CD4-positive, alpha-beta T cell treated with Interleukin-4 for 4 hours (primary cell): ENCODE results near the gene HAL.
"Not testable (repeated sequence)": the region's sequence is repeated elsewhere in the genome, so short reads cannot be mapped to it uniquely, and the experiment has no call there.

Source experiments
- DNase-seq: peaks from one replicate; pipeline ENCODE4 v3.0.0-alpha.2; 2020

The HAL gene

DNA sequence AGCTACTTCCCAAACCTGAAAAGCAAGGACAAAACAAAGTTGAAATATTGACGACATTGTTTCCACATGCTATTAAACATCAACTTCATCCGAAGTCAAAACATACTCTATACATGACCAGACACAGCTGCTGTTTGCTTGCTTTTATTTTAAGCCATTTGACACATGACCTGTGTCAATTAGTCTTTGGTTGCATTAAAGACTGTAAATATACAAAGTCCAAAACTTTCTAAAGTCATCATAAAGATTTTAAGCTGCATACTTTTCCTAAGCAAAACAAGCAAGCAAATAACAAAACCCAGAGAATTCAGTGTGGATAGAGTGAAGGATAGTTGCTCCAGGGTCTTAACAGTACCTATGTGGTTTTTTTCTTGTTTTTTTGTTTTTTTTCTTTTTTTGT, 21.8 kb downstream of the HAL start:
- DNase-seq: no peak

DNA sequence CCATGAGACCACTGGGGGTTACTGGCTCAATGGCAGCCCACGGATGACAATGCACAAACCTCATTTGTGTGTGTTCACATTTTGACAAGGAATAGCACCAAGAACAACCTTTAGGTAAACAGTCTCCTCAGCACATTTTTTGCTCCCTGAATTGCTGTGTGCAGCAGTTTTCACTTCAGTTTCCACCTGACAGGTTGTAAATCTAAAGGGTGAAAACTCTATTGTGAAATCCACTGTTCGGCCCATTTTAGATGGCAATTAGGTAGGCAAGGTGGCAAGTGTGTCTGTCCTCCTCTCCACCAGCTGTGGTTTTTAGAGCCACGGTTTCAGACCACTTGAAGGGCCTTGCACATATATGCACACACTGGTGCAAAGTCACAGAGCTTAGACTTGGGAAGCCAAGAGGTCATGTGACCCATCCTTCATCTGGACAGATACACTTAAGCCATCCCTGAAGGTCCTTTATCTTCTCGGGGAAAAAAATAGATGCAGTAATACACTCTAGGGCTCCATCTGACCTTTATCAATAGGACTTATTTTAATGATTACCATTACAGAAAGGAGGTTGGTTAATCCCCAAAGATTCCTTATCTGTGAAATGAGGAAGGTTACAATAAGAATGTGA, 23.2 kb downstream of the HAL start:
- no peak for DNase-seq

DNA sequence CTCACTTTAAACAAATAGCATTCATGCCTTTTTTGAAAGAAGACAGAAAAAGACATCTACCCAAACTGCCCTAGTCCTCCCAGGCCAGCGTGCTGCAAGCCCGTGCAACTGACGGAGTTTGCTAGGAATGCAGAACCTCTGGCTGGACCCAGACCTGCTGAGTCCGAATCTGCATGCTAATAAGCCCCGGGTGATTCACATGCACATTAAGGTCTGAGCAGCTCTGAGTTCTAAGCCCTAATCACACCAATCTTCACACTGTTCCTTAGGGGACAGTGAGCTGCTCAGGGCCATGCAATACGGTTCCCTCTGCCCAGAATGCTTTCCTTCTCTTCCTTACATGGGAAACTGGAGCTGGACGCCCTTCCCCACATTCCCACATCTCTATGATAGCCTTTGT, 25.2 kb downstream of the HAL start:
- no peak for DNase-seq

DNA sequence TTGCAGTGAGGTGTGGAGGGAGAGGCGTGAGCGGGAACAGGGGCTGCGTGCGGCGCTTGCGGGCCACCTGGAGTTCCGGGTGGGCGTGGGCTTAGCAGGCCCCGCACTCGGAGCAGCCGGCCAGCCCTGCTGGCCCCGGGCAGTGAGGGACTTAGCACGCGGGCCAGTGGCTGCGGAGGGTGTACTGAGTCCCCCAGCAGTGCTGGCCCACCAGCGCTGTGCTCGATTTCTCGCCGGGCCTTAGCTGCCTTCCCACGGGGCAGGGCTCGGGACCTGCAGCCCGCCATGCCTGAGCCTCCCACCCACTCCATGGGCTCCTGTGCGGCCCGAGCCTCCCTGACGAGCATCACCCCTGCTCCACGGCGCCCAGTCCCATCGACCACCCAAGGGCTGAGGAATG, 27.0 kb downstream of the HAL start:
- not testable (repeated sequence) for DNase-seq

DNA sequence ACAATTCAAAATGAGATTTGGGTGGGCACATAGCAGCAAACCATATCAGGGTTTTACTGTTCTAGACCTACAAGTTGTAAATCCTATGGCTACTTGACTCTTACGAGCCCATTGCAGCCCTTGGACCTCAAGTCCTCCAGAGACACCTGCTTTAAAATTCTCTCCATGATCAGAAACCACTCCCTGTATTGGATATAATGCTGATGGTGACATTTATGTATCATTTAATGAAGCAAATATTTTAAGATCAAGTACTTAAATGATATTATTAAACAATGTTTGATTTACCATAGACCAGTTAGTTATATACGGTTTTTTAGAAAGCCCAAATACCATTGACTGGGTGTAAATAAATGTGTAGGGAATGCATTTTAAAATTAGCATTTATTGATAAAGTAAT, 28.8 kb downstream of the HAL start:
- DNase-seq: no peak

DNA sequence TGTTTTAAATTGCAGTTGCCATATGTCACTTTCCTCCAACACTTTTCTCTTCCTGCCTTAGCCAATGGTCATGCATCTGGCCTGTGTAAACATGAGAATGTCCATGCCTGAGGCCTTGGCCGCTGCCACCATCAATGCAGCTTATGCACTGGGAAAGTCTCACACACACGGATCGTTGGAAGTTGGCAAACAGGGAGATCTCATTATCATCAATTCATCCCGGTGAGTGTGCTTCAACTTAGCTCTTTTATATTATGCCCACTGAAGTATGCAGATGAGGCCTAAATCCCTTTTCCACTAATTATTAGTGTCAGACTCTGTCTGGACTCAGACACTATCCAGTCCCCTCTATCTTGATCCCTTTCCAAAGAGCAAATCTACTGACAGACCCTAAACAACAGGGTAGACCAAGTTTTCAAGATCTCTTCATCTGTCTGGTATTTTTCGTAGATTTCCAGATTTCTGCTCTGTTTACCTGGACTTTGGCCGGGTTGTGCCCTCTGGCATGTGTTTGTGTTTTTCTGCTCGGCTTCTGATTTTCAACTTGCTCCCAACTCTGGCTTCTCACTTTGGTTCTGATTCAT, 29.8 kb downstream of the HAL start:
- DNase-seq: no peak

DNA sequence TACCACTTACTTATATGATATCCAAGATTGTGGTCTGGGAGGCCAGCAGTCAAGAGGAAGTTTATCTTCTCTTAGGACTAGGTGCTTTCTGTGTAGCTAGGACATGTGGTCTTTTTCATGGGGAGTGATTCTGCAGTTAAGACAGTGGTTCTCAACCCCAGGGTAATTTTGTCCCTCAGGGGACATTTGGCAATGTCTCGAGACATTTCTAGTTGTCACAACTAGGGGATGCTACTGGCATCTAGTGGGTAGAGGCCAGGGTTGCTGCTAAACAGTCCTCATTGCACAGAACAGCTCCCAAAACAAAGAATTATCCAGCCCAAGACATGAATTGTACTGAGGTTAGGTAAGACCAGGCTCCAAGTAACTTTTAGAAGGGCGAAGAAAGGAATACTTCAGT, 33.0 kb downstream of the HAL start:
- no peak for DNase-seq

DNA sequence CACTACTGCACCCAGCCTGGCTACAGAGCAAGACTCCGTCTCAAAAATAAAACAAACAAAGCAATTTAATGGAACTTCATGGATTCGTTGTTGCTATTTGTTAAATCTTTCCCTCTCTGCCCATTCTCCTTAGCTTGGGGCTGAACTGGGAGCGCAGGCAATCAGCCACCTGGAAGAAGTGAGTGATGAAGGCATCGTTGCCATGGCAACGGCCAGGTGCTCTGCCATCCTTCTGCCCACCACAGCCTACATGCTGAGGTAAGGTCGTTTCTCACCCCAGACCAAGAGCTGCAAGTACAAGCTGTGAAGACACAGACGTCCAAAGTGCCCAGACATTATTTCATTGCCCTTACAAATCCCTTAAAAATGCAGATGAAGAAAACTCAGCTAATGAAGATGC, 33.9 kb downstream of the HAL start:
- no peak for DNase-seq

DNA sequence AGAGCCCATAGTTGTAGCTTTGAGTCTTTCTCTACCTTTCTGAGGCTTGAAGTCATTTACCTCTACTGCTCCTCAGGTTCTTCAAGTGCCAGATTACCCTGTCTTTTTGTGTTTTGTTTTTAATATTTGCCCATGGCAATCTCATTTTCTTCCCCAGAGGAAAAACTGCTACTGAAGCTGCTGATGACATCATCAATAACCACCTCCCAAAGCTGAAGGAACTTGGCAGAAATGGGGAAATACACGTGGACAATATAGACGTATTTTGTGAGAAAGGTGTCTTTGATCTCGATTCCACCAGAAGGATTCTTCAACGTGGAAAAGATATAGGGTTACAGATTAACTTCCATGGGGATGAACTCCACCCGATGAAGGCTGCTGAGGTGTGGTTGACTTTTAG, 35.9 kb downstream of the HAL start:
- no peak for DNase-seq

DNA sequence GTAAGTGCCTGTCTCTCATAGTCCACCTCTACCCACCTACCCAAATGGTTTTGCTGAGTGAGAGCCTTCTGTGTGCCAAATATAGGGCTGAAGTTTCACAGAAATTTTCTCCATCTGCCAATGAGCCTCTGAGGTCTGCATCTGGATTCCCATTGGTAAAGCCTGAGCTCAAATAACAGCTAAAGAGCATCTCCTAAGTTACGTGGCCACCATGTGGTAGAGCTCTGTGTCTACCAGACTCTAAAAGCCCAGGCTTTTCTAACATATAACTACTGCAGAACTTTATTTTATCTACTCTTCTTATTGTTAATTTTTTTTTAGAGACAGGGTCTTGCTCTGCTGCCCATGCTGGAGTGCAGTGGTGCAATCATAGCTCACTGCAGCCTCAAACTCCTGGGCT, 37.0 kb downstream of the HAL start:
- no peak for DNase-seq

DNA sequence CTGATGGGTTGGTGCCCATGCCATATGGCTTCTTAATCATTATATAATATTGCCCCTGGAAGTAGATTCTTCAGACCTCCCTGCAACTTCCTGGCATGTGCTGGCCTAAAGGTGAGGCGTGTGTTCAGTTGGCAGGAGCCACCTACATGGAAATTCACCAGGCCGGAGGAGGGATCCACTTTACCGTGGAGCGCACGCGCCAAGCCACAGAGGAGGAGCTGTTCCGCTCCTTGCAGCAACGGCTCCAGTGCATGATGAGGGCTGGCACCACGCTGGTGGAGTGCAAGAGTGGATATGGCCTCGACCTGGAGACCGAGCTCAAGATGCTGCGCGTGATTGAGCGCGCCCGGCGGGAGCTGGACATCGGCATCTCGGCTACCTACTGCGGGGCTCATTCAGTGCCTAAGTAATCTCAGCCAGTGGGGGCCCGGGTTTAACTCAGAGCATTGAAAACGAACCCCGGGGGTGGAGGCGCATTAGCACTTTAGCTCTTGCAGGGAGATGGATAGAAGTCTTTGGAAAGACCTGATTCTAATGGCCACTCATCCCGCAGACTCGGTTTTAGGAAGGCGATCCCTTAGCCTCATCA, 39.5 kb downstream of the HAL start:
- no peak for DNase-seq

DNA sequence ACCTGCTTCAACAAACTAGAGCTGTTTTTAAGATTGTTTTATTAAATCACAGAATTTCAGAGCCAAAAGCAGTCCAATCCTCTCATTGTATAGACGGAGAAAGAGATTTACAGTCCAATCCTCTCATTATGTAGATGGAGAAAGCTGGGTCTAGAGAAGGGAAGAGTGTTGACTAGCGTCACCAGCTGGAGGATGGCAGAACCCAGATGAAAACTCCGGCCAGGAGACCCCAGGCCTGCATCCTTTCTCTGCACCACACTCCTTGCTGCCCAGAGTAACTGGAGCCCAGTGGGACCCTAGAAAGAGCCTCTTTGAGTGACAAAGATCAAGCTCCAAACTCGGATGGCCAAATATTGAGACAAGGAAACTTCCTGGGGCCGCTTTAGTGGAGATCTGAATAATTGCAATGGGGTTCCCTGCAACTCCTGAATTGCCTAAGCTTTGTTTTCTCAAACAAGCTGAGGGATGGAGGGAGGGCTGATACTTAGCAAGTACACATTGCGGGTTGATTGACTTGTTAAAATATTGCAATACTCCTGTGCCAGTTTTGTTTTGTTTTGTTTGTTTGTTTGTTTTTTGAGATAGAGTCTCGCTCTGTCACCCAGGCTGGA, 40.5 kb downstream of the HAL start:
- no peak for DNase-seq

DNA sequence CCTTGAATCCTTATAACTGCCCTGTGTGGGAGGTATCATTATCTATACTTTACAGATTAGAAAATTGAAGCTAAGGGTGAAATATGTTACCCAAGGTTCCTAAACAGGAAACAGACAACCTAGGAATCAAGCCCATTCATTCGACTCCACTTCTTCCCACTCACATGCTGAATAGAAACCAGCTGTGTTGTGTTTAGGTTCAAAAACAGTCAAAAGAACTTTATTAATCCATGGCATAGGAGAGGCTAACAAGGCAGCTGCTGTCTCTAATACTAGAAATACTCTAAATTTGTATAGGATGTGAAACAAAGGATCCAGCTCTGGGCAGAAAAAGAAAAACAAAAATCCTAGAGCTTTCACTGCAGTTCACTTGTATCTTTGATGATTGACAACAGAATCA, 43.1 kb downstream of the HAL start:
- no peak for DNase-seq

DNA sequence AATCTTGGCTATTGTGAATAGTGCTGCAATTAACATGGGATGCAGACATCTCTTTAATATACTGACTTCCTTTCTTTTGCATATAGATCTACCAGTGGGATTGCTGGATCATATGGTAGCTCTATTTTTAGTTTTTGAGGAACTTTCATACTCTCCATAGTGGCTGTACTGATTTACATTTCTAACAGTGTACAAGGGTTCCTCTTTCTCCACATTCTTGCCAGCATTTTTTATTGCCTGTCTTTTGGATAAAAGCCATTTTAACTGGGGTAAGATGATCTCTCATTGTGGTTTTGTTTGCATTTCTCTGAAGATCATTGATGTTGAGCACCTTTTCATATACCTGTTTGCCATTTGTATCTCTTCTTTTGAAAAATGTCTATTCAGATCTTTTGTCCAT, 44.6 kb downstream of the HAL start:
- no peak for DNase-seq

DNA sequence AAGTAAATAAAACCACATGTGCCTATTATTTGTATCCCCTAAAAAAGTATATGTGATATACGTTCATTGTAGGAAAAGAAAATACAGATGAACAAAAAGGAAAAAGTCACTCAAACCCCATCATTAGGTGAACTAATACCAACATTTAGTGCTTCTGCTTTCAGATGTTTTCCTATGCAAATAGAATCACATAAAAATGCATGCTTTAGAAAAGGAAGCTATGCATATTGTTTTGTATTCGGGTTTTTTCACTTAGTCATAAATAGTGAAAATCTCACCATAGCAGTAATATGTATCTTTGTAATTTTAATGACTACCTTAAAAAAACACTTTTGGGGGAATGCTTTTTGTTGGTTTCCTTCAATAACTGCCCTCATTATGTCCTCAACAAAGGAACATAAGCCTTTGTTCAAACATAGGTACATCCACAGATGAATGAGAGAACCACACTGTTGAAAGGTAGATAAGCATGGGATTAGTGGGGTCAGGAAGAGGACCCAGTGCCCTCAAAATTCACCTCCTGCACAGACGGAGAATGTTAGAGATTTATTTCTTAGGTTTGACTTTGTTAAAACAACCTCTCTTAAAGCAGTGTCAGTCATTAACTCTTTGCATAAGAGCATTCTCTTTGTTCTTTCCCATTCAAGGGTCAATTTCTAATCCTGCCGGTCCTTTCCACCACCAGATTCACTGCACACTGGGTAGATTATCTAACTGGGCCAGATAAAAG, 46.5 kb downstream of the HAL start:
- DNase-seq: no peak

DNA sequence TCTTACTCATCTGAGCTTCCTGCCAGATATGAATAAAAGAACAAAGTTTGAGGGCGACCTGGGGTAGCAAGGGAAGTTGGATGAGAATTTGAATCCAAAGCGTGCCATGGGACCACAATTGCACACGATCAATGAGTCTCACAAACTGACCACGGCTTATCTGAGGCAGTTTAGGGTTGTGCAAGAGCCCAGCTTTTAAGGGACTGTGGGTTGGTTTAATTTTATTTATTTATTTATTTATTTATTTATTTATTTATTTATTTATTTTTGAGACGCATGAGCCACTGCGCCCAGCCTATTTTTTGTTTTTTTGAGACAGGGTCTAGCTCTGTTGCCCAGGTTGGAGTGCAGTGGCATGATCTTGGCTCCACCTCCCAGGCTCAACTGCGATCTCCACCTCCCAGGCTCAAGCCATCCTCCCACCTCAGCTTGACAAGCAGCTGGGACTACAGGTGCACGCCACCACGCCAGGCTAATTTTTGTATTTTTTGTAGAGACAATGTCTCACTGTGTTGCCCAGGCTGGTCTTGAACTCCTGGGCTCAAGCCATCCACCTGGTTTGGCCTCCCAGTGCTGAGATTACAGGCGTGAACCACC, 51.9 kb downstream of the HAL start:
- no peak for DNase-seq

DNA sequence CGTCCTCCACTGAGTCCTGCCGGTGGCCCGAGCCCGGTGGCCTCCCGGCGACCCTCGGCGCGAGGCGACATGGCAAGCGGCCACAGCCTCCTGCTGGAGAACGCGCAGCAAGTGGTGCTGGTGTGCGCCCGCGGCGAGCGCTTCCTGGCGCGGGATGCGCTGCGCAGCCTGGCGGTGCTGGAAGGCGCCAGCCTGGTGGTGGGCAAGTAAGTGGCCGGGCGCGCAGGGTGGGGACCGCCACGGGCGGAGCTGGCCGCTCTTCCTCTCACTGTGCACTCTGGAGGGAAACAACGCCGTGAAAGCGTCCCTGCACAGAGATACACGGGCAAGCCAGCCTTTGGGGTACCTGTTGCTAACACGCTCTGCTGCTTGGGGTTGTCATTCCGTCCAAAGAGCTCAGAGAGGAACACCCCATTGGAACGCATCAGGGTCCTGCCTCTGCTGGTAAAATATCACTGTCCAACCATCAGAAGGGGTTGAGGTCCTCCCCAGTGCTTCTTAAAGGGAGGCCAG, 52.8 kb downstream of the HAL start, which contains the start of gene AMDHD1:
Gene AMDHD1 (plus strand): TSS at position 2 of the 513 bp plus-strand sequence. CDS start 68 bp downstream, at position 70.
- peak; percentile 52 for DNase-seq

DNA sequence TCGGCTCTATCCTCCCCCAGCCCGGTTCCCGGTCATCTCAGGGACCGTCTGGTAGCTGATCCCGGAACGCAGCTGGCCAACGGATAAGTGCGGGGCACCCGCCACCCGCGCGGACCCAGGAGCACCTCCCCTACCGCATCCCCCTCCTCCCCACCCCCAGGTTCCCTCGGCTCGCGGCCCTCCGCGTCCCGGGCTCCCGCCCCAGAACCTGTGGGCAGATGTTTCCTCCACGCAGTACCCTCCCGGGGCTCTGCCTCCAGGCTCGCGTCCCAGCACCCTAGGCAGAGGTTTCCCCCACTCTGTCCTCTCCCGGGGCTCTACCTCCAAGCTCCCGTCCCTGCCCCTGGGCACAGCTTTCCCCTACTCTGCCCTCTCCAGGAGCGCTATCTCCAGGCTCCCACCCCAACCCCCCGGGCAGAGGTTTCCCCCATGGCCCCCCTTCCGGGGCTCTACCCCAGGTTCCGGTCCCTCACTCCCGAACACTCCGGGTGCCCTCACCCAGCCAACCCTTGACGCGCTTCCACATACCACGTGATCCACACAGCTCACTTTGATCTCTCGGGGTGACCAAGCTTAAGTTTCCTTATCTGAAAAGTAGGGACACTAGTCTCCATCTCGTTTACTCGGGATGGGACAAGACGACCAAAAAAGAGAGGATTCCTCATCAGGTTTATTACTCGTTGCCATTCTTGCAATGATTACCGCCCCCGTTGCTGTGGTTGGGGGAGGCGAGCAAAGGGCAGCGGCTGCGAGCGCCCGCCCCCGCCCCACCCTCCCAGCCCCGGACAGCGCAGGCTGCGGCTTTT, 53.4 kb downstream of the HAL start, which contains the start of gene CCDC38:
Gene CCDC38 (minus strand): TSS at position 91 of the 806 bp plus-strand sequence. CDS start 6,105 bp downstream, outside the sequence.
- DNase-seq: peak; percentile 86

DNA sequence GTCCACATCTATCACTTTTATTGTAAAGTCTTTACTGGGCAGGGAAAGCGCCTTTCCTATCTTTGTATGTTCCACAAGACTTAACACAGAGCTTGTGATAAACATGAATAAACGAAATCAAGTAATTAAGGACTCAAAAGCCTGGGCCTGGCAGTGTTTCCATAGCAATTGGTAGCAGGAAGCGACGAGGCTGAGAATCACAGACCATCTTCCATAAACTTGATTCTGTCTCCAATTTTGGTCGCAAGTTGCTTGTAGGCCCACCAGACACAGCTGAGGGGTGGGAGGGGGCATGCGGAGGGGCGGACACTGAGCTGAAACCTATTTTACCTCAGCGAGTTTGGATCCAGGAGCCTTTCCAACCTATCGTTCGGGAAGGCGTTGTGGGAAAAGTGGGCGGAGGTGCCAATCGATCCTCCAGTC, 54.0 kb downstream of the HAL start:
- DNase-seq: no peak

DNA sequence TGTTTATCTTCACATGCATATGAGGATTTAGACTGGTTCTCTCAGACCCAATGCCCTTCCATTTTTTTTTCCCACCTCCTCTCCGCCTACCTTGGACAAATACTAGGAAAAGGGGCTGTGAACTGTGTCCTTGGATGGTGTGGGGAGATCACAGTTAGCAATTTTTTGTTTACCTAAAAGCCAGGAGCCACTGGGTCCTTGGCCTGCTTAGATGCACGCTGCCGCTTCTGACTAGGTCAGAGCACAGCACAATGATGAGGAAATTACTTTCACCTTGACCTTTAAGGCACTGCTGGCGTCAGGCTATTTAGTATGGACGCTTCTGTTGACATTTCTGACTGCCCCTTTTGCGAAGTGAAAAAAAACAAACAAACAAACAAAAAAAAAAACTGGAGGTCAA, 55.6 kb downstream of the HAL start:
- no peak for DNase-seq
